ENCODE data around the gene ZNF564. TPM values are rescaled to one million over a fixed set of nuclear protein-coding genes. Genes with fewer than 3 reads are reported as not detected.

The ZNF564 gene
- total RNA-seq, 2 experiments from 2014 or later, result 6.2 to 7.4 TPM

- peak overlapping the region; percentile 89 for H3K4me3 Mint-ChIP-seq
- TF ChIP-seq, protein P1, sequence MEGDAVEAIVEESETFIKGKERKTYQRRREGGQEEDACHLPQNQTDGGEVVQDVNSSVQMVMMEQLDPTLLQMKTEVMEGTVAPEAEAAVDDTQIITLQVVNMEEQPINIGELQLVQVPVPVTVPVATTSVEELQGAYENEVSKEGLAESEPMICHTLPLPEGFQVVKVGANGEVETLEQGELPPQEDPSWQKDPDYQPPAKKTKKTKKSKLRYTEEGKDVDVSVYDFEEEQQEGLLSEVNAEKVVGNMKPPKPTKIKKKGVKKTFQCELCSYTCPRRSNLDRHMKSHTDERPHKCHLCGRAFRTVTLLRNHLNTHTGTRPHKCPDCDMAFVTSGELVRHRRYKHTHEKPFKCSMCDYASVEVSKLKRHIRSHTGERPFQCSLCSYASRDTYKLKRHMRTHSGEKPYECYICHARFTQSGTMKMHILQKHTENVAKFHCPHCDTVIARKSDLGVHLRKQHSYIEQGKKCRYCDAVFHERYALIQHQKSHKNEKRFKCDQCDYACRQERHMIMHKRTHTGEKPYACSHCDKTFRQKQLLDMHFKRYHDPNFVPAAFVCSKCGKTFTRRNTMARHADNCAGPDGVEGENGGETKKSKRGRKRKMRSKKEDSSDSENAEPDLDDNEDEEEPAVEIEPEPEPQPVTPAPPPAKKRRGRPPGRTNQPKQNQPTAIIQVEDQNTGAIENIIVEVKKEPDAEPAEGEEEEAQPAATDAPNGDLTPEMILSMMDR (IDR thresholded peaks at IDR 0.05), result no peak
- H3K9me3 Mint-ChIP-seq, result no peaks in the 10 kb centered on the region
- no peaks in the 10 kb centered on the region for H3K27me3 Mint-ChIP-seq
- ATAC-seq, result no peak
- no peak for DNase-seq
- no peaks in the 10 kb centered on the region for H3K36me3 Mint-ChIP-seq (ENCODE audit: low read depth)
- intact Hi-C loops (cut with micrococcal nuclease), result no loop called here
- H3K4me1 Mint-ChIP-seq (ENCODE audit: low read depth), result peaks cover 32% of the 10 kb centered on the region
- H3K27ac Mint-ChIP-seq, result peak overlapping the region; percentile 64
- ChIA-PET CTCF (interaction anchor here (2.0 kb wide), 1 partner anchor 11 kb away, joined by 5 read pairs; no protein-coding TSS in a partner anchor), POLR2A (interaction anchor here (1.0 to 1.2 kb wide), 2 partner anchors 12 to 151 kb away, joined by 3 to 6 read pairs; partner anchors contain the start of gene ZNF563)
Measured at GRCh38 chr19:12484011-12484370, 67.3 kb downstream of the ZNF564 start.

- ChIA-PET CTCF (interaction anchor here (2.0 kb wide), 1 partner anchor 12 kb away, joined by 5 read pairs; no protein-coding TSS in a partner anchor), POLR2A (interaction anchor here (0.7 to 1.0 kb wide), 2 partner anchors 41 to 239 kb away, joined by 3 read pairs; partner anchors contain the start of gene ZNF443)
- Mint-ChIP-seq H3K36me3 (ENCODE audit: low read depth) (no peaks in the 10 kb centered on the region), H3K27me3 (no peaks in the 10 kb centered on the region), H3K27ac (no peak overlapping the region), H3K4me3 (no peak overlapping the region), H3K4me1 (ENCODE audit: low read depth) (peaks cover 43% of the 10 kb centered on the region), H3K9me3 (no peaks in the 10 kb centered on the region)
- no peak for ATAC-seq
- intact Hi-C loops (cut with micrococcal nuclease), result no loop called here
- DNase-seq, result no peak
- TF ChIP-seq, protein P1 (IDR thresholded peaks at IDR 0.05), result no peak
Measured at GRCh38 chr19:12482509-12482886, 68.8 kb downstream of the ZNF564 start.

DNA sequence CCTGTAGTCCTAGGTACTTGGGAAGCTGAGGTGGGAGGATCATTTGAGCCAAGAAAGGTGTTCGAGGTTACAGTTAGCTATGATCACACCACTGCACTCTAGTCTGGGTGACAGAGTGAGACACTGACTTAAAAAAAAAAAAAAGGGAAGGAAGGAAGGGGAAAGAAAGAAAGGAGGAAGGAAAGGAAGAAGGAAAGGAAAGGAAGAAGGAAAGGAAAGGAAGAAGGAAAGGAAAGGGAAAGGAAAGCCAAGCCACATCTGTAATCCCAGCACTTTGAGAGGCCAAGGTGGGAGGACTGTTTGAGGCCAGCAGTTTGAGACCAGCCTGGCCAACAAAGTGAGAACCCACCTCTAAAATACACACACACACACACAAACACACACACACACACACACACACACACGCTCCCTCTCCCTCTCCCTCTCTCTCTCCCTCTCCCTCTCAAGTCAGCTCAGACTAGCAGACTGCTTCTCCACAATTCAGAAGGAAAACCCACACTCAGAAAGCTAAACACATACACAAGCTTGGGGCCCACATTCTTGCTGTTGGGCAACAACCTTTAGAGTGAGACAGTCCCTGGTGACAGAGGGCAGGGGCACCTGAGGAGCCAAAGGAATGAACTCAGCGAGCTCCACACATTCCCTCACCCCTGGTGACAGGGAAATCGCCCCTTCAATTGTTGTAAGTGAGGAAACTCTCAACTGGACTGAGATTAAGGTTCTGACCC, 69.3 kb downstream of the ZNF564 start:
- no peak for DNase-seq
- H3K4me3 Mint-ChIP-seq, result no peak overlapping the region
- H3K27me3 Mint-ChIP-seq, result no peaks in the 10 kb centered on the region
- H3K4me1 Mint-ChIP-seq (ENCODE audit: low read depth), result peaks cover 43% of the 10 kb centered on the region
- H3K9me3 Mint-ChIP-seq, result no peaks in the 10 kb centered on the region
- ATAC-seq, result no peak
- H3K36me3 Mint-ChIP-seq (ENCODE audit: low read depth), result no peaks in the 10 kb centered on the region
- POLR2A ChIA-PET, result interaction anchor here (0.7 to 1.0 kb wide), 2 partner anchors 41 to 238 kb away, joined by 3 read pairs; partner anchors contain the start of gene ZNF443
- CTCF ChIA-PET, result interaction anchor here (2.0 kb wide), 1 partner anchor 13 kb away, joined by 5 read pairs; no protein-coding TSS in a partner anchor
- intact Hi-C loops (cut with micrococcal nuclease), result no loop called here
- TF ChIP-seq, protein P1 (IDR thresholded peaks at IDR 0.05), result no peak
- H3K27ac Mint-ChIP-seq, result peak overlapping the region; percentile 65

DNA sequence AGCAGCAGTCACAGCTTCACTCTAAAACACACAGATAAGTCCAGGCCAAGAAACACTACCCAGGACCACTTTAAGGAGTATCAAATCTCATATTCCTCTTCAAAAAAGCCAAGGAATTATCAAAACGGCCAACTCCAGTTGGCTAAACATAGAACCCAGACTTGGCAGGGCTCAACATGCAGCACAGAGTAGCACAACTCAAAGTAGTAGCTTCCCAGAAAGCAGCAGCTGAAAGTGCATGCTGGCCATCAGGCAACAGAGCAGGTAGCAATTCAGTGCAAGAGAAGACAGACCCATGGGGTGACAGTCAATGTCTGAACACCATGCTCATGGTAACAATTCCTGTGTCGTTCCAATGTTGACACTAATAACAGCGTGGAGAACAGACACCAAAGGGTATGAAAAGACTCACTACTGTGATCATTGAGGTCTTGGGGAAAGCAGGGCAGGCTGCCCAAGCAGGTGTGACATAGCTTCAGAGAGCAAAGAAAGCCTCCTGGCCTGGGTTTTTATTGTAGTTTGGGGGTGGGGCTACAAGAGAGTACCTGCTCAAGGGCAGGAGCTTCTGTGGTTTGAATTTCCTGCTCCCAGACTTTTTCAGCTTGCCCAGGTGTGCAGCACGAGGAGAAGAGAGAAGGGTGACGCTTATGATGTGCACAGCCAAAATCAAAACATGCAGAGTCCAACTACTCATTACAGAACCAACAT, 72.9 kb downstream of the ZNF564 start:
- no peaks in the 10 kb centered on the region for H3K27me3 Mint-ChIP-seq
- H3K9me3 Mint-ChIP-seq, result no peaks in the 10 kb centered on the region
- H3K4me3 Mint-ChIP-seq, result no peak overlapping the region
- peak overlapping the region; percentile 34 for H3K27ac Mint-ChIP-seq
- TF ChIP-seq, protein P1 (IDR thresholded peaks at IDR 0.05), result no peak
- ATAC-seq (no peak), DNase-seq (no peak)
- POLR2A ChIA-PET, result interaction anchor here (0.8 to 1.0 kb wide), 2 partner anchors 38 to 67 kb away, joined by 3 to 6 read pairs; partner anchors contain the start of gene ZNF443
- CTCF ChIA-PET, result no interaction called here
- H3K36me3 Mint-ChIP-seq (ENCODE audit: low read depth), result peaks cover 1% of the 10 kb centered on the region
- intact Hi-C loops (cut with micrococcal nuclease), result no loop called here
- peaks cover 37% of the 10 kb centered on the region for H3K4me1 Mint-ChIP-seq (ENCODE audit: low read depth)

Other genes starting within 250 kb of the ZNF564 start
- gene ZNF563, start 217.8 kb downstream of the ZNF564 start, total RNA-seq, result 1 to 10 TPM; 6.0 to 7.1 TPM
- 1 to 10 TPM; 1.5 to 1.8 TPM for gene ZNF442, start 185.8 kb downstream of the ZNF564 start, total RNA-seq
- 1 to 10 TPM; 2.4 to 3.2 TPM for gene ZNF799, start 150.2 kb downstream of the ZNF564 start, total RNA-seq
- gene ZNF443, start 110.5 kb downstream of the ZNF564 start, total RNA-seq, result 1 to 10 TPM; 3.1 to 3.2 TPM
- 1 to 10 TPM; 1.5 to 1.6 TPM for gene ZNF709, start 66.7 kb downstream of the ZNF564 start, total RNA-seq
- gene ZNF490, start 59.3 kb upstream of the ZNF564 start, total RNA-seq, result 1 to 10 TPM; 6.8 to 9.3 TPM
- gene ZNF791, start 59.4 kb upstream of the ZNF564 start, total RNA-seq, result 10 to 100 TPM; 15.1 to 16.7 TPM
- 100 to 1,000 TPM; 127 to 135 TPM for gene MAN2B1, start 115.3 kb upstream of the ZNF564 start, total RNA-seq
- gene WDR83, start 115.3 kb upstream of the ZNF564 start, total RNA-seq, result 10 to 100 TPM; 17.5 to 23.2 TPM
- 100 to 1,000 TPM; 113 TPM for gene DHPS, start 130.4 kb upstream of the ZNF564 start, total RNA-seq
- gene GNG14, start 136.5 kb upstream of the ZNF564 start, total RNA-seq, result not detected
- gene FBXW9, start 145.1 kb upstream of the ZNF564 start, total RNA-seq, result 10 to 100 TPM in 1 of 2 experiments, 1 to 10 TPM in 1; 9.9 to 10.8 TPM
- gene TNPO2, start 172.4 kb upstream of the ZNF564 start, total RNA-seq, result 10 to 100 TPM; 90.7 to 94.5 TPM
- 100 to 1,000 TPM; 154 to 169 TPM for gene TRIR, start 183.2 kb upstream of the ZNF564 start, total RNA-seq
- 10 to 100 TPM; 50.7 to 52.2 TPM for gene GET3, start 186.0 kb upstream of the ZNF564 start, total RNA-seq
- not detected for gene BEST2, start 200.3 kb upstream of the ZNF564 start, total RNA-seq
- gene HOOK2, start 224.1 kb upstream of the ZNF564 start, total RNA-seq, result 10 to 100 TPM; 17.3 to 18.4 TPM
- gene JUNB, start 240.0 kb upstream of the ZNF564 start, total RNA-seq, result 100 to 1,000 TPM; 292 to 299 TPM